KOPT-K1 (cell line): ENCODE measurements around the gene BGN.

Experiments
- H3K27ac ChIP-seq: fragments of 200-600 bp; sonication (generic); 2 replicates; pipeline ENCODE4 v1.5.1; 2016; ENCODE audit warnings: antibody characterized with exemption, mild to moderate bottlenecking, low read depth, low read length; ENCODE audit not compliant: poor library complexity, severe bottlenecking
- H3K36me3 ChIP-seq: fragments of 200-600 bp; sonication (generic); 2 replicates; pipeline ENCODE4 v1.5.1; 2017; ENCODE audit warnings: antibody characterized with exemption, mild to moderate bottlenecking, low read length, moderate library complexity; ENCODE audit not compliant: insufficient read depth
- H3K9me3 ChIP-seq: fragments of 200-600 bp; sonication (generic); 2 replicates; pipeline ENCODE4 v1.5.1; 2017; ENCODE audit warnings: antibody characterized with exemption, low read length, mild to moderate bottlenecking; ENCODE audit not compliant: insufficient read depth, poor library complexity, severe bottlenecking

Gene BGN

GRCh38 chrX:153537526-153538295 lies 42.9 kb downstream of the BGN start:
- H3K36me3 ChIP-seq, result no peaks in the 10 kb centered on the region
- no peak overlapping the region for H3K27ac ChIP-seq
- H3K9me3 ChIP-seq, result no peaks in the 10 kb centered on the region

GRCh38 chrX:153538424-153538823 lies 43.6 kb downstream of the BGN start:
- Histone ChIP-seq H3K9me3 (no peaks in the 10 kb centered on the region), H3K27ac (no peak overlapping the region), H3K36me3 (no peaks in the 10 kb centered on the region)

GRCh38 chrX:153539171-153539978 lies 44.6 kb downstream of the BGN start:
- Histone ChIP-seq H3K36me3 (no peaks in the 10 kb centered on the region), H3K9me3 (no peaks in the 10 kb centered on the region), H3K27ac (no peak overlapping the region)

GRCh38 chrX:153539979-153540358 lies 45.2 kb downstream of the BGN start:
- no peaks in the 10 kb centered on the region for H3K9me3 ChIP-seq
- no peaks in the 10 kb centered on the region for H3K36me3 ChIP-seq
- no peak overlapping the region for H3K27ac ChIP-seq

- Histone ChIP-seq H3K36me3 (no peaks in the 10 kb centered on the region), H3K27ac (no peak overlapping the region), H3K9me3 (no peaks in the 10 kb centered on the region)
Measured at GRCh38 chrX:153544727-153545126, 49.9 kb downstream of the BGN start.

GRCh38 chrX:153546386-153546785 lies 51.6 kb downstream of the BGN start:
- no peaks in the 10 kb centered on the region for H3K9me3 ChIP-seq
- H3K36me3 ChIP-seq, result no peaks in the 10 kb centered on the region
- no peak overlapping the region for H3K27ac ChIP-seq

GRCh38 chrX:153547195-153547594 lies 52.4 kb downstream of the BGN start:
- Histone ChIP-seq H3K9me3 (no peaks in the 10 kb centered on the region), H3K27ac (no peak overlapping the region), H3K36me3 (no peaks in the 10 kb centered on the region)

GRCh38 chrX:153549231-153549630 lies 54.5 kb downstream of the BGN start:
- no peaks in the 10 kb centered on the region for H3K9me3 ChIP-seq
- no peak overlapping the region for H3K27ac ChIP-seq
- H3K36me3 ChIP-seq, result no peaks in the 10 kb centered on the region

GRCh38 chrX:153549807-153550206 lies 55.0 kb downstream of the BGN start:
- no peaks in the 10 kb centered on the region for H3K9me3 ChIP-seq

GRCh38 chrX:153551135-153551534 lies 56.4 kb downstream of the BGN start:
- Histone ChIP-seq H3K27ac (no peak overlapping the region), H3K9me3 (no peaks in the 10 kb centered on the region), H3K36me3 (no peaks in the 10 kb centered on the region)

More at GRCh38 chrX:153549807-153550206, 55.0 kb downstream of the BGN start:
- Histone ChIP-seq H3K27ac (no peak overlapping the region), H3K36me3 (no peaks in the 10 kb centered on the region)

- Histone ChIP-seq H3K27ac (no peak overlapping the region), H3K9me3 (no peaks in the 10 kb centered on the region), H3K36me3 (no peaks in the 10 kb centered on the region)
Measured at GRCh38 chrX:153554519-153555167, 59.9 kb downstream of the BGN start.

GRCh38 chrX:153556767-153557166 lies 62.0 kb downstream of the BGN start:
- no peaks in the 10 kb centered on the region for H3K9me3 ChIP-seq
- no peaks in the 10 kb centered on the region for H3K36me3 ChIP-seq
- no peak overlapping the region for H3K27ac ChIP-seq

GRCh38 chrX:153557618-153558355 lies 63.0 kb downstream of the BGN start:
- Histone ChIP-seq H3K36me3 (no peaks in the 10 kb centered on the region), H3K27ac (no peak overlapping the region)

More at GRCh38 chrX:153557618-153558355, 63.0 kb downstream of the BGN start:
- H3K9me3 ChIP-seq, result no peaks in the 10 kb centered on the region
